OCI-LY7 (cell line): Measurements from ENCODE around the gene GMNN.

Experiments used
- EZH2phosphoT487 ChIP-seq: fragments of 200-600 bp; sonication (generic); IDR thresholded peaks from 2 replicates; pipeline ENCODE4 v1.6.1; 2018; ENCODE audit warnings: low read depth, borderline replicate concordance, mild to moderate bottlenecking, mixed run types, antibody characterized with exemption, low read length, moderate library complexity, mixed read lengths
- TF ChIP-seq, protein P1 (sequence below): fragments of 200-600 bp; sonication (generic); conservative IDR thresholded peaks from 2 replicates; pipeline ENCODE4 v1.5.1; 2014; ENCODE audit warnings: mild to moderate bottlenecking, antibody characterized with exemption, low read length, moderate library complexity, mixed read lengths

- TF ChIP-seq, protein P1, sequence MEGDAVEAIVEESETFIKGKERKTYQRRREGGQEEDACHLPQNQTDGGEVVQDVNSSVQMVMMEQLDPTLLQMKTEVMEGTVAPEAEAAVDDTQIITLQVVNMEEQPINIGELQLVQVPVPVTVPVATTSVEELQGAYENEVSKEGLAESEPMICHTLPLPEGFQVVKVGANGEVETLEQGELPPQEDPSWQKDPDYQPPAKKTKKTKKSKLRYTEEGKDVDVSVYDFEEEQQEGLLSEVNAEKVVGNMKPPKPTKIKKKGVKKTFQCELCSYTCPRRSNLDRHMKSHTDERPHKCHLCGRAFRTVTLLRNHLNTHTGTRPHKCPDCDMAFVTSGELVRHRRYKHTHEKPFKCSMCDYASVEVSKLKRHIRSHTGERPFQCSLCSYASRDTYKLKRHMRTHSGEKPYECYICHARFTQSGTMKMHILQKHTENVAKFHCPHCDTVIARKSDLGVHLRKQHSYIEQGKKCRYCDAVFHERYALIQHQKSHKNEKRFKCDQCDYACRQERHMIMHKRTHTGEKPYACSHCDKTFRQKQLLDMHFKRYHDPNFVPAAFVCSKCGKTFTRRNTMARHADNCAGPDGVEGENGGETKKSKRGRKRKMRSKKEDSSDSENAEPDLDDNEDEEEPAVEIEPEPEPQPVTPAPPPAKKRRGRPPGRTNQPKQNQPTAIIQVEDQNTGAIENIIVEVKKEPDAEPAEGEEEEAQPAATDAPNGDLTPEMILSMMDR, result no peak
- TF ChIP-seq EZH2phosphoT487, result no peak
Observed at GRCh38 chr6:24761193-24761835, 13.4 kb upstream of the GMNN start.
